Natural killer cell (primary cell): ENCODE results near the gene PDE6B. TPM values are rescaled to one million over a fixed set of nuclear protein-coding genes. Genes with fewer than 3 reads are reported as not detected.

ENCODE experiments used
- ATAC-seq, 3 donors: fragments of 150-1000 bp in 2 of 3; fragments of 200-7000 bp in 1 of 3; cut with Tn5 transposase; 1 replicate in 1 of 3; 2 replicates in 2 of 3; pipeline ENCODE4 v1.10.0; 2021; ENCODE audit warnings: mild to moderate bottlenecking in 2 of 3, moderate library complexity in 2 of 3
- DNase-seq, 2 donors: peaks; one replicate each; pipeline versions ENCODE4 v3.0.0 to v3.0.0-alpha.2; 2013 to 2021; ENCODE audit warnings: mixed read lengths in 1 of 2
- H3K27ac ChIP-seq: one replicate; pipeline ENCODE4 v1.5.1; 2013; ENCODE audit warnings: mild to moderate bottlenecking, low read length
- H3K27me3 ChIP-seq: one replicate; pipeline ENCODE4 v1.6.1; 2013; ENCODE audit warnings: low read length; ENCODE audit not compliant: control insufficient read depth, insufficient read depth
- H3K36me3 ChIP-seq: one replicate; pipeline ENCODE4 v1.6.1; 2013; ENCODE audit warnings: low read length; ENCODE audit not compliant: control insufficient read depth, insufficient read depth
- H3K4me1 ChIP-seq: one replicate; pipeline ENCODE4 v1.6.1; 2013; ENCODE audit warnings: low read length; ENCODE audit not compliant: control insufficient read depth, insufficient read depth
- H3K4me3 ChIP-seq: one replicate; pipeline ENCODE4 v1.5.1; 2013; ENCODE audit warnings: low read length
- H3K9me3 ChIP-seq: one replicate; pipeline ENCODE4 v1.6.1; 2013; ENCODE audit warnings: low read length; ENCODE audit not compliant: control insufficient read depth, insufficient read depth
- H3K27ac Mint-ChIP-seq, 2 donors: one replicate each; pipeline ENCODE4 v1.8.0; 2022; ENCODE audit warnings: mild to moderate bottlenecking in 2 of 2, mixed read lengths in 2 of 2, moderate library complexity in 1 of 2
- H3K27me3 Mint-ChIP-seq, 2 donors: one replicate each; pipeline ENCODE4 v1.8.0; 2022; ENCODE audit warnings: low read depth in 2 of 2, mixed read lengths in 2 of 2
- H3K36me3 Mint-ChIP-seq: one replicate; pipeline ENCODE4 v1.8.0; 2022; ENCODE audit warnings: mixed read lengths
- H3K4me1 Mint-ChIP-seq, 2 donors: one replicate each; pipeline ENCODE4 v1.8.0; 2022; ENCODE audit warnings: mixed read lengths in 2 of 2
- H3K4me3 Mint-ChIP-seq: one replicate; pipeline ENCODE4 v1.8.0; 2022; ENCODE audit warnings: mild to moderate bottlenecking, moderate library complexity, mixed read lengths
- H3K9me3 Mint-ChIP-seq, 2 donors: one replicate each; pipeline ENCODE4 v1.8.0; 2022; ENCODE audit warnings: mixed read lengths in 2 of 2
- WGBS: methylation state at CpG from one replicate; pipeline ENCODE4 v1.1.7; 2013; ENCODE audit warnings: missing lambda C conversion rate; ENCODE audit not compliant: insufficient coverage; 5-methylcytosine and 5-hydroxymethylcytosine counted together
- intact Hi-C: fragments of 100-400 bp; cut with micrococcal nuclease; formaldehyde crosslinking; loops from one replicate; pipeline ENCODE4 v1.14.2; 2022
- total RNA-seq, 4 donors: library from RNA; stranded (reverse); fragments of 120-200 nt in 1 of 4; gene quantifications; one replicate each; pipeline versions ENCODE4 v1.2.3 to v1.2.4, GENCODE V29; 2013 to 2022
- TF ChIP-seq, protein P1 (sequence below): fragments of 200-600 bp; IDR thresholded peaks from one replicate; pipeline ENCODE4 v1.8.0; 2022; ENCODE audit warnings: antibody characterized with exemption

Gene PDE6B
- total RNA-seq, 3 donors from 2014 or later (not counting 1 experiment from before 2014, with no cell fraction given) = 15.8 to 18.8 (median 17.2) TPM

- DNase-seq (no peak), ATAC-seq (no peak)
- TF ChIP-seq, protein P1, sequence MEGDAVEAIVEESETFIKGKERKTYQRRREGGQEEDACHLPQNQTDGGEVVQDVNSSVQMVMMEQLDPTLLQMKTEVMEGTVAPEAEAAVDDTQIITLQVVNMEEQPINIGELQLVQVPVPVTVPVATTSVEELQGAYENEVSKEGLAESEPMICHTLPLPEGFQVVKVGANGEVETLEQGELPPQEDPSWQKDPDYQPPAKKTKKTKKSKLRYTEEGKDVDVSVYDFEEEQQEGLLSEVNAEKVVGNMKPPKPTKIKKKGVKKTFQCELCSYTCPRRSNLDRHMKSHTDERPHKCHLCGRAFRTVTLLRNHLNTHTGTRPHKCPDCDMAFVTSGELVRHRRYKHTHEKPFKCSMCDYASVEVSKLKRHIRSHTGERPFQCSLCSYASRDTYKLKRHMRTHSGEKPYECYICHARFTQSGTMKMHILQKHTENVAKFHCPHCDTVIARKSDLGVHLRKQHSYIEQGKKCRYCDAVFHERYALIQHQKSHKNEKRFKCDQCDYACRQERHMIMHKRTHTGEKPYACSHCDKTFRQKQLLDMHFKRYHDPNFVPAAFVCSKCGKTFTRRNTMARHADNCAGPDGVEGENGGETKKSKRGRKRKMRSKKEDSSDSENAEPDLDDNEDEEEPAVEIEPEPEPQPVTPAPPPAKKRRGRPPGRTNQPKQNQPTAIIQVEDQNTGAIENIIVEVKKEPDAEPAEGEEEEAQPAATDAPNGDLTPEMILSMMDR = no peak
- intact Hi-C loops = no loop called here
- Histone ChIP-seq H3K4me1 (peaks cover 24% of the 10 kb centered on the region), H3K27me3 (no peaks in the 10 kb centered on the region), H3K27ac (no peak overlapping the region), H3K9me3 (no peaks in the 10 kb centered on the region), H3K4me3 (no peak overlapping the region), H3K36me3 (peaks cover 1% of the 10 kb centered on the region)
- peaks cover 5 to 20% of the 10 kb centered on the region in 2 donors for H3K4me1 Mint-ChIP-seq
- H3K27ac Mint-ChIP-seq = peak overlapping the region in 1 of 2 donors; percentile 89
- peaks cover 0 to under 1% of the 10 kb centered on the region in 2 donors for H3K9me3 Mint-ChIP-seq
- H3K36me3 Mint-ChIP-seq = no peaks in the 10 kb centered on the region
- WGBS = 91% methylated on average over 22 of the region's 22 CpGs
- H3K4me3 Mint-ChIP-seq = no peak overlapping the region
- no peaks in the 10 kb centered on the region for H3K27me3 Mint-ChIP-seq
Measured at GRCh38 chr4:665751-666435, 40.5 kb downstream of the PDE6B start.

DNA sequence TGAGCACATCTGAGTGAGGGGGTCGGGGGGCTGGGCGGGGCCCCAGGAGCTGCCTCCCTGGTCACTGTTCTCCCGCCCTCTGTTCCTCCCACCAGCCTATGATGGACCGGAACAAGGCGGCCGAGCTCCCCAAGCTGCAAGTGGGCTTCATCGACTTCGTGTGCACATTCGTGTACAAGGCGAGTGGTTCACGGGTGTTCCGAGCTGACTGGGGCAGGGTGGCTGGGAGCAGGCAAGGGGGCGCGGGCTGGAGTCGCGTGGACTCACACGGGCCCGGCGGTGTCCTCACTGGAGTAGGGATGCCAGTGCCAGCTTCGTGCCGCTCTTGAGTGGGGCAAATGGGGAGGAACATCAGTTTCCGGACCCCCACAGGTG lies 41.0 kb downstream of the PDE6B start:
- Mint-ChIP-seq H3K27ac (no peak overlapping the region), H3K9me3 (no peaks in the 10 kb centered on the region), H3K4me3 (no peak overlapping the region), H3K36me3 (no peaks in the 10 kb centered on the region), H3K4me1 (peaks cover 5 to 20% of the 10 kb centered on the region in 2 donors), H3K27me3 (no peaks in the 10 kb centered on the region)
- no peak for ATAC-seq
- intact Hi-C loops = no loop called here
- no peak for DNase-seq
- TF ChIP-seq, protein P1 = no peak
- Histone ChIP-seq H3K27me3 (no peaks in the 10 kb centered on the region), H3K4me1 (peaks cover 24% of the 10 kb centered on the region), H3K27ac (no peak overlapping the region), H3K9me3 (no peaks in the 10 kb centered on the region), H3K36me3 (peaks cover 5% of the 10 kb centered on the region), H3K4me3 (no peak overlapping the region)
- WGBS = 96% methylated on average over 22 of the region's 22 CpGs

DNA sequence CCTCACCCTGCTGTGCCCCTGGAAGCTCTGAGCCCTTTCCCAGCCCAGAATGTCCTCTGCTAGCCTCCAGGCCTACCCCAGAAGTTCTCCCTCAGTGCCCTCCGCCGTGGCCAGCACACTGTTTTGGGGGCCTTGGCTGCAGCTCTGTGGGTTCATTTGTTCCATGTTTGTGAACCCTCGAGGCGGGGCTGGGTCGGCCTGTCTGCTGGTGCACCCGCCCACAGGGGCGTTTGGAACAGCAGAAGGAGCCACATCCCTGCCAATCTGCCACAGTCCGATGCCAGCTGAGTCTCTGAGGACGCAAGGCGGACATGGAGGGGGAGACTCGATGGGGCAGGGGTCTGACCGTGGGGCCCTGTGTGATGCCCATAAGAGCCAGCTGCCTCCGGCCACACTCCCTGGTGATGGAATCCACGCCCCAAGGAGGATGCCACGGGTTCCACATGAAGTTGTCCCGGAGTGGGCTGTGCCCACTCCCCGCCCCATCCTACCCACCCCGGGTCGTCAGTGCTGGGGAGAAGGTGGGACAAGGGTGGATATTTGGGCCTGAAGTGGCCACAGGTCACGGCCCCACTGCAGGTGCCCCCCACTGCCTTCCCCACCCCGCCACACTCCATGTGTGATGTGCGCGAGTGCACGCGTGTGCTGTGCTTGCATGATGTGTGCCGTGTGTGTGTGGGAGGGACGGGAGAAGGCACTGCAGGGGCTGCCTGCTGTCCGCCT lies 41.6 kb downstream of the PDE6B start:
- H3K27me3 Mint-ChIP-seq = no peaks in the 10 kb centered on the region
- WGBS = 95% methylated on average over 26 of the region's 28 CpGs

More for the DNA sequence above, 41.6 kb downstream of the PDE6B start:
- Histone ChIP-seq H3K4me3 (no peak overlapping the region), H3K9me3 (no peaks in the 10 kb centered on the region), H3K36me3 (peaks cover 10% of the 10 kb centered on the region), H3K27ac (no peak overlapping the region), H3K27me3 (no peaks in the 10 kb centered on the region), H3K4me1 (peaks cover 24% of the 10 kb centered on the region)
- Mint-ChIP-seq H3K9me3 (no peaks in the 10 kb centered on the region), H3K4me1 (peaks cover 5 to 20% of the 10 kb centered on the region in 2 donors), H3K27ac (no peak overlapping the region), H3K36me3 (no peaks in the 10 kb centered on the region), H3K4me3 (no peak overlapping the region)
- intact Hi-C loops = no loop called here
- ATAC-seq = no peak
- DNase-seq = no peak
- TF ChIP-seq, protein P1 = no peak
